Measurements from ENCODE around the gene GPC1. TPM values are rescaled to one million over a fixed set of nuclear protein-coding genes. Genes with fewer than 3 reads are reported as not detected.

Gene GPC1
- total and polyA plus RNA-seq, 11 donors: 131 to 316 (median 193) TPM

- H3K27me3 ChIP-seq: no peaks in the 10 kb centered on the region
- H3K27ac ChIP-seq: no peak overlapping the region
- H3K36me3 ChIP-seq: no peaks in the 10 kb centered on the region
- no peaks in the 10 kb centered on the region for H3K9me3 ChIP-seq
- H3K4me3 ChIP-seq: no peak overlapping the region
- 68 to 73% (median 72%) methylated on average over 7 to 15 of the region's 15 CpGs for WGBS, 4 donors
- TF ChIP-seq CTCF (IDR thresholded peaks at IDR 0.05) (no peak), POLR2A (IDR thresholded peaks at IDR 0.05) (no peak)
- ATAC-seq: peak in 1 of 4 donors; percentile 36
- no peaks in the 10 kb centered on the region for H3K4me1 ChIP-seq
- intact Hi-C loops (cut with DNase I): no loop called here
- peak in 3 of 5 donors; percentile 15 to 67 (median 33) for DNase-seq
Measured at GRCh38 chr2:240412211-240412861, 23.1 kb upstream of the GPC1 start.

GRCh38 chr2:240412975-240413812 lies 22.3 kb upstream of the GPC1 start:
- H3K4me3 ChIP-seq: no peak overlapping the region
- intact Hi-C loops (cut with DNase I): no loop called here
- TF ChIP-seq CTCF (IDR thresholded peaks at IDR 0.05) (no peak), POLR2A (IDR thresholded peaks at IDR 0.05) (no peak)
- peak in 1 of 4 donors; percentile 18 for ATAC-seq
- H3K27me3 ChIP-seq: no peaks in the 10 kb centered on the region
- 89 to 92% (median 91%) methylated on average over 23 to 26 of the region's 26 CpGs for WGBS, 4 donors
- DNase-seq: peak in 3 of 5 donors; percentile 16 to 57 (median 23)
- H3K36me3 ChIP-seq: no peaks in the 10 kb centered on the region
- H3K4me1 ChIP-seq: no peaks in the 10 kb centered on the region
- peaks cover 0 to 4% (median 0%) of the 10 kb centered on the region in 12 donors for H3K9me3 ChIP-seq
- no peak overlapping the region for H3K27ac ChIP-seq

GRCh38 chr2:240413813-240414429 lies 21.5 kb upstream of the GPC1 start:
- TF ChIP-seq CTCF (IDR thresholded peaks at IDR 0.05) (no peak), POLR2A (IDR thresholded peaks at IDR 0.05) (no peak)
- H3K36me3 ChIP-seq: no peaks in the 10 kb centered on the region
- peak in 3 of 5 donors; percentile 8 to 42 (median 13) for DNase-seq
- H3K9me3 ChIP-seq: peaks cover 0 to 9% (median under 1%) of the 10 kb centered on the region in 12 donors
- H3K27me3 ChIP-seq: no peaks in the 10 kb centered on the region
- H3K4me3 ChIP-seq: no peak overlapping the region
- intact Hi-C loops (cut with DNase I): no loop called here
- H3K4me1 ChIP-seq: no peaks in the 10 kb centered on the region
- WGBS, 4 donors: 60 to 83% (median 75%) methylated on average over 3 to 4 of the region's 4 CpGs
- no peak for ATAC-seq
- H3K27ac ChIP-seq: no peak overlapping the region

- Histone ChIP-seq H3K27me3 (no peaks in the 10 kb centered on the region), H3K4me3 (no peak overlapping the region), H3K4me1 (no peaks in the 10 kb centered on the region), H3K36me3 (no peaks in the 10 kb centered on the region), H3K27ac (no peak overlapping the region), H3K9me3 (peaks cover 0 to 22% (median 8%) of the 10 kb centered on the region in 12 donors)
- ATAC-seq (no peak), DNase-seq (no peak)
- TF ChIP-seq POLR2A (IDR thresholded peaks at IDR 0.05) (no peak), CTCF (IDR thresholded peaks at IDR 0.05) (no peak)
- 72 to 82% (median 75%) methylated on average over 4 of the region's 4 CpGs for WGBS, 4 donors
- intact Hi-C loops (cut with DNase I): no loop called here
Measured at GRCh38 chr2:240416821-240417220, 18.6 kb upstream of the GPC1 start.

All from heart left ventricle (tissue), 16 donors.